Panc1 (cell line): ENCODE data around the gene MAST4.

ENCODE experiments used
- POLR2AphosphoS5 ChIP-seq: IDR thresholded peaks from 2 replicates; pipeline ENCODE4 v1.6.1; 2012; ENCODE audit warnings: mild to moderate bottlenecking, low read depth, low read length, moderate library complexity
- TF ChIP-seq, protein P1 (sequence below): fragments of 450-650 bp; IDR thresholded peaks from 2 replicates; pipeline ENCODE4 v1.5.1; 2017; ENCODE audit warnings: mild to moderate bottlenecking

DNA sequence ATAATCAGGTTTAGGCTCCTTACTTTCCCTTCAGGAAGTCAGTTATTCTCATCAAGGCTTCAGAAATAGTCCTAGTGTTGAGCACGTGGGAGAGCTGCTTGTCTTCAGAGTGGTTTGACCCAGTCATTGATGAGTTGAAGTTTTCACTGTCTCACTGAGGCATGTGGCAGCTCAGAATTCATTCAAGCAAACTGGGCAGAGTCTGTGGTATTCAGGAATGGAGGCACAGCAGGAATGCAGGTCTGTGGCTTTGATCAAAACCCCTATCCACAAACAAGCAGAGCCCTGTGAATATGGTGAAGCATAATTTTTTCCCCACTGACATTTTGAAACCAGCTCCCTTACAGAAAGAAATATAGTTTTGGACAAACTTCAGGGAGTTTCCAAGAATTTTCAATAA, 393.1 kb downstream of the MAST4 start:
- no peak for TF ChIP-seq POLR2AphosphoS5
- TF ChIP-seq, protein P1, sequence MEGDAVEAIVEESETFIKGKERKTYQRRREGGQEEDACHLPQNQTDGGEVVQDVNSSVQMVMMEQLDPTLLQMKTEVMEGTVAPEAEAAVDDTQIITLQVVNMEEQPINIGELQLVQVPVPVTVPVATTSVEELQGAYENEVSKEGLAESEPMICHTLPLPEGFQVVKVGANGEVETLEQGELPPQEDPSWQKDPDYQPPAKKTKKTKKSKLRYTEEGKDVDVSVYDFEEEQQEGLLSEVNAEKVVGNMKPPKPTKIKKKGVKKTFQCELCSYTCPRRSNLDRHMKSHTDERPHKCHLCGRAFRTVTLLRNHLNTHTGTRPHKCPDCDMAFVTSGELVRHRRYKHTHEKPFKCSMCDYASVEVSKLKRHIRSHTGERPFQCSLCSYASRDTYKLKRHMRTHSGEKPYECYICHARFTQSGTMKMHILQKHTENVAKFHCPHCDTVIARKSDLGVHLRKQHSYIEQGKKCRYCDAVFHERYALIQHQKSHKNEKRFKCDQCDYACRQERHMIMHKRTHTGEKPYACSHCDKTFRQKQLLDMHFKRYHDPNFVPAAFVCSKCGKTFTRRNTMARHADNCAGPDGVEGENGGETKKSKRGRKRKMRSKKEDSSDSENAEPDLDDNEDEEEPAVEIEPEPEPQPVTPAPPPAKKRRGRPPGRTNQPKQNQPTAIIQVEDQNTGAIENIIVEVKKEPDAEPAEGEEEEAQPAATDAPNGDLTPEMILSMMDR: no peak
